Kasumi-1 (cell line): Measurements from ENCODE around the gene CMTM6.
A peak's percentile ranks its signal among the peaks of the same experiment; 100 is the strongest.
"Not testable (repeated sequence)": the region's sequence is repeated elsewhere in the genome, so short reads cannot be mapped to it uniquely, and the experiment has no call there.

ENCODE experiments used
- DNase-seq, 2 experiments: peaks; one replicate each; lab custom pipeline; 2025; lab: John Stamatoyannopoulos, UW

CMTM6 gene

DNA sequence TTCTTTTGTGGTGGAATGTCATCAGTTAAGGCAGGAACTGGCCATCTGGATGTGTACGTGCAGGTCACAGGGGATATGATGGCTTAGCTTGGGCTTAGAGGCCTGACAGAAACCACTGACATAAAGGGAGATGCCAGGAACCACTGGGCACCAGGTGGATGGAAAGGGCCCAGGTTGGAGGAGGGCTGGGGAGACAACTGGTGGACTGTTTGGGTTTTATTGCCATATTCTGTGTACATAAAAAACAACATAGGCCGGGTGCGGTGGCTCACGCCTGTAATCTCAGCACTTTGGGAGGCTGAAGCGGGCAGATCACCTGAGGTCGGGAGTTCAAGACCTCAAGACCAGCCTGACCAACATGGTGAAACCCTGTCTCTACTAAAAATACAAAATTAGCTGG, 35.8 kb downstream of the CMTM6 start:
- not testable (repeated sequence) for DNase-seq

DNA sequence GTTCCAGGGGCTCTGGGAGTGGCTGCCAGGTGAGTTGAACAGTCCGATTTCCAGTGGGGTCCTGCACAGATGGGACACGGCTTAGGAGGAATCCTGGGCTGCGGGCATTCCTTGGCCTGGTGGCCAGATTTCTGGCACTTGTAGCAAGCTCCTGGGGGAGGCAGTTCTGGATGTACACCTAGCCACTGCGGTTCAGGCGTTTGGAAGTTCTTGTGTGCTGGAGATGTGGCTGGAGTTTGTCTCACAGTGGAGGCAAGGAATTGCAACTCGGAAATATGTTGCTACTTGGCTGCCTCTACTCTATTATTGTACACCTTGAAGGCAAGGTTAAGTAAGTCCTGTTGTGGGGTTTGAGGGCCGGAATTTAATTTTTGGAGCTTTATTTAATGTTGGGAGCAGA, 37.9 kb downstream of the CMTM6 start:
- DNase-seq, result not testable (repeated sequence)

DNA sequence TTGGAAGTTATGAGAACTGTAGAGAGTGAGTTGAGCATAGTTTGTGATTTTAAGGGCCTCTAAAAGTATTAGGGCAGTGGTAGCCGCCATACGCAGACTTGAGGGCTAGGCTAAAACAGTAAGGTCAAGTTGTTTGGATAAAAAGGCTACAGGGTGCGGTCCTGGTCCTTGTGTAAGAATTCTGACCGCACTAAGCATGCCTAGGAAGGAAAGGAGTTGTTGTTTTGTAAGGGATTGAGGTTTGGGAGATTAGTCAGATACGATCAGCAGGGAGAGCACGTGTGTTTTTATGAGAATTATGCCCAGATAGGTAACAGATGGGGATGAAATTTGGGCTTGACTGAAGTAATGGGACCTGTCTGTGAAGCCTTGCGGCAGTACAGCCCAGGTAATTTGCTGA, 39.2 kb downstream of the CMTM6 start:
- not testable (repeated sequence) for DNase-seq

DNA sequence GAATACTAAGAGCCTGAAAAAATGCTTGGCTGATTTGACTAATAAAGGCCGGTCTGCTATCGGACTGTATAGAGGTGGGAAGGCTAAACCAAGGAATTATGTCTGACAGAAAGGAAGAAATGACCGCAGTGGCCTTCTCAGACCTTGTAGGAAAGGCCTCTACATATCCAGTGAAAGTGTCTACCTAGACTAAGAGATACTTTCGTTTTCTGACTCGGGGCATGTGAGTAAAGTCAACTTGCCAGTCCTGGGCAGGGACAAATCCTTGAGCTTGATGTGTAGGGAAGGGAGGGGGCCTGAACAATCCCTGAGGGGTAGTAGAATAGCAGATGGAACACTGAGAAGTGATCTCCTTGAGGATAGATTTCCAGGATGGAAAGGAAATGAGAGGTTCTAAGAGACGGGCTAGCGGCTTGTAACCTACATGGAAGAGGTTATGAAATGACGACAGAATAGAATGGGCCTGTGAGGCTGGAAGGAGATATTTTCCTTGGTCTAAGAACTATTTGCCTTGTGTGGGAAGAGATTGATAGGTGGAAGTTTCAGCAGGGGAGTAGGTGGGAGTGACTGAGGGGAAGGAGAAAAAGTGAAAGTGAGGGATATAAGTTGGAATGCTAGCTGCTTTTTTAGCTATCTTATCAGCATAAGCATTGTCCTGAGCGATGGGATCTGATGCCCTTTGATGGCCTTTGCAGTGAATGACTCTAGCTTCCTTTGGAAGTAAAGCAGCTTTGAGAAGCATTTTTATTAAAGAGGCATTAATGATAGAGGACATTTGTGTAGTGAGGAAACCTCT, 40.3 kb downstream of the CMTM6 start:
- not testable (repeated sequence) for DNase-seq

DNA sequence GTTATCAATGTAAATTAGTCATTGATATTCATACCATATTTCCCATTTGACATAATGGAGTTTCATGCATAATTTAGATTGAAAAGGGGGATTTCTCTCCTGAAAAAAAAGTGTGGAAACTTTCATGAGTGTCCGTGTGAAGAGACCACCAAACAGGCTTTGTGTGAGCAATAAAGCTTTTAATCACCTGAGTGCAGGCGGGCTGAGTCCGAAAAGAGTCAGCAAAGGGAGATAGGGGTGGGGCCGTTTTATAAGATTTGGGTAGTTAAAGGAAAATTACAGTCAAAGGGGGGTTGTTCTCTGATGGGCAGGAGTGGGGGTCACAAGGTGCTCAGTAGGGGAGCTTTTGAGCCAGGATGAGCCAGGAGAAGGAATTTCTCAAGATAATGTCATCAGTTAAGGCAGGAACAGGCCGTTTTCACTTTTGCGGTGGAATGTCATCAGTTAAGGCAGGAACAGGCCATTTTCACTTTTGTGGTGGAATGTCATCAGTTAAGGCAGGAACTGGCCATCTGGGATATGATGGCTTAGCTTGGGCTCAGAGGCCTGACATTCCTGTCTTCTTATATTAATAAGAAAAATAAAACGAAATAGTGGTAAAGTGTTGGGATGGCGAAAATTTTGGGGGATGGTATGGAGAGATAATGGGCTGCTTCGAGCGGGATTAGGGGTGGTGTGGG, 41.7 kb downstream of the CMTM6 start:
- not testable (repeated sequence) for DNase-seq

DNA sequence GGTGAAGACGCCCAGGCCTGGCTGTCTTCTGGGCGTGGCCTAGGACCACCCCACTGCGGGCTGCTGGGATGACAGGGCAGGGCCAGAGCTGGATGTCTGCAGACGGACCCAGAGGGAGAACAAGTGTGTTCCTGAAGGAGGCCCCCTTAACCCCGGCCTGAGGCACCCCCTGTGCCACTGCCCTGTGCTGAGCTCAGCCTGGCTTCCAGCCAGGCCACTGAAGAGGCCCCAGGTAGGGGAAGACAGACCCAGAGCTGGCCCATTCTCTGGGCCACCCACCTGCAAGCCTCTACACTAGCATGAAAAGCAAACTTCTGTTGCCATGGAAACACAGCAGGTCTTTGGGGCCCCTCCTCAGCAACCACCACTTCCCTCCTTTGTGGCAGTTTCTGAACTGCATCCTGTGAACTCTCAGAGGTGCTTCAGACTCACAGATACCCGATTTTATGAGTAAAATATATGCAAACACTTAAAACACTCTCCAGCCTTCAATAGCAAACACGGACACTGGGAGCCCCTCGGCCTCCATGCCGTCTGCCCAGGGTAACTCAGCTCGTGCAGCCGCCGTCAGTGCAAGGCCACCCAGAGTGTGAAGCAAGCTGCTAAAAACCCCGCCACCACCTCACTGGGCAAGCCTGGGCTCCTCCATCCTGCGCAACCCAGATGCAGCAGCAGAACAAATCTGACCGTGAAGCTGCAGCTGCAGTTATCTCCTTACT, 42.5 kb downstream of the CMTM6 start:
- peak; percentile 19 to 30 for DNase-seq

DNA sequence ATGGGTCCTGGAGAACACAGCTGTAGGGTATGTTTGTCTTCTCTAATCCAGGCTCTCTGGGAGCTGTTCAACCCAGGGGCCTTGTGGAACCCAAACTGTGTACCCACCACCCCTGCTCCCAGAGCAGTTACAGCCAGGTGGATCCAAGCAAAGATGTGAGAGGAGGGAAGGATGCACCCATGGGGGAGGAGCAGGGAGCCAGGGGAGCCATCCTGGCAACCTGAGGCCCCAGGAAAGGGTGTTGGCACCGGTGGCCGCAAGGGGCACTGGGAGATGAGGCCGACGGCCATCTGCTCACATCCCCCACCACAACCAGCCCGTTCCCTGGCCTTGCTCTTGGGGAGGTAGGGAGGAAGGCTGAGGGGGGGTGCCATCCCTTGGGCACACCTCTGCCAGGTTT, 43.2 kb downstream of the CMTM6 start:
- DNase-seq, result no peak

DNA sequence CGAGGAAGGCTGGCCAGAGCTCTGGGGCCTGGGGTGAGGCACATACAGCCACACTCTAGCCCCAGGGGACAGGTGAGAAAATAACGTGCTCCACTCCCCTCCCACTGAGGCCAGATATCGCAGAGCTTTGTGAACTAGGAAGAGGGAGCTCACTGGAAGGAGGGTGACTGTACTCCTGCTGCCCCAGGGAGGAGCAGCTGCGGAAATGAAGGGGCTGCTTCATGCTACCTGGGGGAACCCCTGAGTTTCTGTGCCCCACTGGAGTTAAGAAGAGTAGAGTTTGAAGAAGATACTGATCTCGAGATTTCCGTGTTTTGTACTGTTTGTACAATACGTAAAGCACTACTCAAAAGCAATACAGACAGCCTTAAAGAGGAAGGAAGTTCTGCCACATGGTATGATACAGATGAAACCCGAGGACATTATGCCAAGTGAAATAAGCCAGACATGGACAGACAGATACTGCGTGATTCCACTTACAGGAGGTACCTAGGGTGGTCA, 44.6 kb downstream of the CMTM6 start:
- peak; percentile 75 to 78 for DNase-seq

DNA sequence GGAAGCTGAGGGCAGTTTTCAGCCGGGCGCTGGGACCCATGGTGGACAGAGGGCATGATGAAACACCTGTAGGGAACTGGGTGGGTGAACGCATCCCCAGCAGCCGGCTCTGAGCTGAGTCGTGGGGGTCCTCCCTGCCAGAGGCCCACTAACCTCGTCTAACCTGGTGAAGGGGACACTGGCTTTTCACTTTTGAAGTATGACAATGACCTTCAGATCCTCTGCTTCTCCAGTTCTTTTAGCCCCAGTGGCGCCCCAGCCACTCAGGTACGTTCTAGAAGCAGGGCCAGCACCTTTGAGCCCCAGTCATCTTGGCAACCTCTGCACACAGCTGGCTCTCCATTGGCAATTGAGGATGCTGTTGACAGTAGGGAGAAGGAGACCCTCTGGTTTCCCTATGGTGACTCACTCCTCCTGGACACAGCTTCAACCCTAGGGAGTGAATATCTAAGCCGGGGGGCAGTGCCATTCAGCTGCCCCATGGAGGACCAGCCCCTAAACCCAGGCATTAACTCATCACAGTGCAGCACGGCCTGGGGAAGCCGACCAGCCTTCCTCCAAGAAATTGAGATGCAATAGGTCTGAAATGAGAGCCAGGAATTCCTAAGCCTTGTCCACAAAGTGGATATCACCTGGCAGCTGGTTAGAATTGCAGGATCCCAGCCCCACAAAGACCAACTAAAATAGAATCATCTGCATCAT, 46.1 kb downstream of the CMTM6 start:
- DNase-seq, result no peak

DNA sequence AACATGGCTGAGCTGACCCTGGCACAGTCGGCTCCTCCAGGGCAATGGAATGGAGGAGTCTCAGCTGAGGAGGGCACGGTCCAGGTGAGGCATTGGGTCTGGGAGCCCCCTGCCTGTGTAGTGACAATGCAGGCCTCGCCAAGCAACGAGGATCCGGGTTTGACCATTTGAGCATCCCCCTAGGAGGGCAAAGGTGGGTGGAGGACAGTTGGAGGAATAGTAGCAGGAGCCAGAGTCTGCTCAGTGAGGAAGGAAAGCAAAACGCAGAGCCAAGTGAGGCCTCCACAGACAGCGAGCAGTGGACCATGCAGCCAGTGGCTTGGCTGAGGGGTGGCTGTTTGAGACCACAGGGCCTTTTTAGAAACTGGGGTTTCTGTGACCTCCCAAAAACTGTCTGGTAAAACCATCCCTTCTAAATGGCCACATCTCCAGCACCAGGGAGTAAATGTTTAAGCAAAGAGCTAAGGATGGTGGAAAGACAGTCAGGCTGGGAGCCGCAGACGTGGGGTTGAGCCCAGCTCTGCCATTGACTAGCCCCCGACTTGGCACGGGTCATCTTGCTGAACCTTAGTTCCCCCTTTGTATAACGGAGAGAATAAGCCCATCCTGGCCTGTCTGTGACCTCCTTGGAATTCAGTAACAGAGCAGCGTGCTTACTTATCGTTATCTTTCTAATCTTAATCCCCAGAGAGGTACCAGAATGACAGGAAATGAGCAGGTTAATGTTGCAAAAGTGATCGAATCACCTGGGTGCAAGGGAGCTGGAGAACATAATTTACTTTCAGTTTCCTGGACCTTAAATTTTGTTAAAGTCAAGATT, 46.8 kb downstream of the CMTM6 start:
- DNase-seq, result no peak

DNA sequence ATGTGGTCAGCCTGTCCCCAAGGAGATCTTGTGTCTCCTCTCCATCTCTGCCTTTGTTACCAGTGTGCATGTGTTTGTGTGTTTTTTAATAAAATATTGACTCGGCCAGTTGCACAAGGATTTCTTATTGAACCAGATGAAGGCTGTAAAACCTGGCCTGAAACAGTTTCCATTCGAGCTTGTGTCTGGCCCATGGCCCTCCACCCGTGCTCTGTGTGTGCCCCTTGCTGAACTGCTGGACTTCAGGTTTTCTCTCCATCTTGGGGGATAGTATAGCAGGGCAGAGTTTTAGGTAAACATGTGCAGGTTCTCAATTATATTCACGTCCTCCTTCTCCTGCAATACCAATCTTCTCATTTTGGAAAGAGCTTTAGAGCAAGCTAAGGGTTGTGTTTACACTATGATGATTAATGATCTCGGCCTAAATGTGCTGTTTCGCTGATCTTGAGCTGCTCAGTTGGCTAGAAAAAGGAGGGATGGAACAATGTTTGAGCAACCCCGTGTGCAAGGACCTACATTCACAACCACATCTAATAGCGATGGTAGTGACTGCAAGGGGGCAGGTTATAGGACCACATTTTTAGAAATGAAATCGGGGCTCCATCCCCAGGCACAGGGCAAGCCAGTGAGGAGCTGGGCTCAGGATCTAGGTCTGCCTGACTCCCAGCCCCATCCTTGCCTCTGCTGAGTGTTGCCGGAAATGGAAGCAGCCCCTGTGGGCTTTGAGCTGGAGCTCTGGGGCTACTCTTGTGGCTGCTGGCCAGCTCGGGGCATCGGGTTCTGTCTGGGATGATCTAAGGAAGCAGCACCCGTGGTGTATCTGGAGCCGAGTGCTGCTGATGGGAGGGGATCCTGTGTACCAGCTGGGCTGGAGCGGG, 47.7 kb downstream of the CMTM6 start:
- DNase-seq, result no peak

DNA sequence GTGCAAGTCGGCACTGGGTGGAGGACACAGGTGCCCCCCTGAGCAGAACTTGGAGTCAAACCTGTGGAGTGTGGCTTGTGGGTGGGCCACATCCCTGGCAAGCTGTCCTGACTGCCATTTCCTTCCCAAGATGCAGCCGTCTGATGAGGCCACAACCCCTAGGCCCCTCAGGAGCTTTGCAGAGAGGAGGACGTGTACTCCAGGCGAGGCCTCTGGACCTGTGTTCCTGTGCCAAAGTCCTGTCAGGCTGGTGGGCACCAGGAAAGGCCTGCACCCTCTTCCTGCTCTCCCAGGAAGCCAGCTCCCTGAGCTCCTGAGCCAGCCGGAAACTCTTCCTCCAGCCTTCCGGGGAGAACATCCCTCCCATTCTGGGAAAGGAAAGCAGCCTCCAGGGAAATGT, 48.5 kb downstream of the CMTM6 start:
- DNase-seq, result no peak

DNA sequence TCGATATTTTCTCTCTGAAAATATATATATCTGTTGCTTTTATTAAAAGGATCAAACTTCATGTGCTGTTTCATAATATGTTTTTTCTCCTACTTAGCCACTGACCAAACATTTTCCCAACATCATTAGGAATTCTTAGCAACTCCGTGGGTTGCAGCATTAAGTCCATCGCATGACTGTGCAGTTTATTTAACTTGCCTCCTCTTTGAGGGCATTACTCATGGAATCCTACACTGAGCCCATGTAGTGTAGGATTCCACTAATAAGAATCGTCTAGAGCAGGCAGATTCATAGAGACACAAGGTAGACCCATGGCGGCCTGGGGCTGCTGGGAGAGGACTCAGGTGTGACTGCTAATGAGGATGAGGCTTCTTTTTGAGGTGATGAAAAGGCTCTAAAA, 49.3 kb downstream of the CMTM6 start:
- DNase-seq, result no peak

DNA sequence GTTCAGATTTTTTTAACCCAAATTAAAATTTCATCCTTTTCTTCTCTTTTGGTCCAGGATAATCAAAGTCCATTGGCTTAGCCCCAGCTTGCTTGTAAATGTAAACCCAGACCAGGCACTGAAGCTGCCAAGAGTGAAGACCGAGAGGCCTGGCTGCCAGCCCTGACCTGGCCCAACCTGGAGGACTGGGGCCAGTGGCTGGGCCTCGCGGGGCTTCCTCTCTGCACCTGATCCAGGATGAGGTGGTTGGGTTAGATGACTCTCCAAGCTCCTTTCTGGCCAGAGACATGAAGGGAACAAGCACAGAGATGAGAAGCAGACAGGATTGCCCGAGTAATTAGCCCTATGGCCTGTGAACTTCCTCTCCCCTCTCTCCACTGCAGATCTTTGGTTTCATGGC, 50.6 kb downstream of the CMTM6 start:
- DNase-seq, result no peak

DNA sequence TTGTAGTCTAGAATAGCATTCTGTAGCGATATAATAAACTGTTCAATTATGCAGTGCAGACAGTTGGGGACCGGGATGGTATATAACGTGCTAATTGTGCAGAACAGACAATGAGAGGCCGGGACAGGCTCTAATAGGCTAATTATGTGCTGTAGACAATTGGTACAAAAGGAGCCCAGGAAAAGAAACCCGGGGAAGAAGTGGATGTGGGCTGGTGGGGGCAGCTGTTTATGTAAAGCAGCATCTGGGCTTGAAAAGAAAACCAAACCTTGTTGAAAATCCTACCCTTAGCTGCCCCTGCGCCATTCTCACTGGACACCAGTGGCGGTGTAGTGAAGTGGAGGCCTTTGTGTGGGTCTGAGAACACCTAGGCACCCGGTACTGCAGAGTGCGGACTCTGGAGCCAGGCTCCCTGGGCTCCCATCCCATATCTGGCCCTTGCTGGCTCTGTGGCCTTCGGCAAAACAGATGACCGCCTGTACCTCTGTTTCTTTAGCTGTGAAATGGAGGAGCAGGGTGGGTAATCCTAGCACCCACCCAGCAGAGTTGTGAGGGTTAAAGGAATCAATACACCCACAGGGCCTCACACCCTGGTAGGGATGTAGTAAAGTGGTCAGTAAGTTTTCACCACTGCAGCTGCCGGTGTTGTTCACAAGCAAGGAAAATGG, 51.5 kb downstream of the CMTM6 start:
- DNase-seq, result no peak

DNA sequence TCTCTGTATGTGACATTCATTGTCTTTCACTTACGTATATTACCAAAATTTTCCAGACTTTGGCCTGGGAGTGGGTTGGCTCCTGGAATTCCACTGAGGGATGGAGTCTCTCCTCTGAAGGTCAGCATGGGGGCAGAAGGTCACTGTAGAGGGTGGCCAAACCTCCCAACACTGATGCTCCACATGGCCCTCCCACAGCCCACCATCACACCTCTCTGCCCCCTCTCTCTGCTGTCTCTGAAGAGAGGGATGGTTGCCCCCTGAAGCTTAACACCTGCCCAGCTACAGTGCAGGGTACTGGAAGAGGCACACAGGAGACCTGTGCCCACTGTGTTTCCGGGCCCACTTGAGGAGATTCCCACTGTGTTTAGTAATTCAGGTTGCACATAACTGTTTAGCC, 52.2 kb downstream of the CMTM6 start:
- DNase-seq, result no peak

DNA sequence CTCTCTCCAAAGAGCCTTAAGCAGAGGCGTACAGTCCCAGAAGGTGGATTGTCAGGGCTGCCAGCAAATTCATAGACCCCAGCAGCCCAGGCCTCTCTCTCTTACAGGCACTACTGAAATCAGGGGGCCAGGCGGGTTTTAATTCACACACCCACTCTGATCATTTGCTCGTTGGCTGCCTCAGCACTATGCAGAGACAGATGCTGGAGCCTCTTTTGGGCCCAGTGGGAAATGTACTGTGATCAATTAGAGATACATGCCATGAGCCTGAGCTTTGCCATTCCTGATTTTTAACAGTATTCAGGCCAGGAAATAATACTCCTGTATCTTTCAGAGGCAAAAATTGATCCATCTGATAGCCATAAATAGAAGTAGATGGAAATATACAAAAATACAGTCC, 53.0 kb downstream of the CMTM6 start:
- no peak for DNase-seq

DNA sequence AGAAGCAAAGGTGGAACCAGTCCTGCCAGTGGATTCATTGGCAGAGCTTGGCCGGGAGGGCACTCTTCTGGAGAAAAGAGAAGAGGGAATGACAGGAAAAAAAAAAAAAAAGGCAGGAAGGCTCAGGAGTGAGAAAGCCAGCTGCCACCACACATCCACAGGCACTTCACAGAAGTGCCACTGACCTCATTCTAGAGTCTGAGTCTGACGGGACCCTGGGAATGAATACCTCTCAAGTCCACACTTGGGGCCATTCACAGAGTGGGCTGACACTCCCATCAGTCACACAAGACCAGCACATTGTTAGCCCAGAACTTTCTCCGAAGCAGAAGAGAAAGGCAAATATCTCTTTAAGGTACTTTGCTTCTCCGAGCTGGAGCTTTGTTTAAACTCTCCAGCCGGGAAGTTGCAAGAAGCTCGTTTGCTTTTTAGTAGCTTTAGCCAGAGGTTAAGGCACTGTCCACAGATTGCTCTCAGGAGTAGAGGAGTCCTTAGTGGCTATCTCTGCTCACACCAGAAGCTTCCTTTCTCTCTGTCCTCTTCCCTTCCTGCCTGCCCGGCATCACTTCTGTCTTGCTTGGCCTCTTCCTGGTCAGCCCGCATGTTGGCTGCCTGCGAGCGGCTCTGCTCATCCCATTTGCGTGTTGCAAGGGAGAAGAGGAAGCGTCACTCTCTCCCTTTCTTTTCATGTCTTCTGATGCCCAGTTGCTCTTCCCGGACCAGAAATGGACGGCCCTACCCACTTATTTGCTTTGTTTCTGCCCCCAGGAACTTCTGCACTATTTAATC, 53.8 kb downstream of the CMTM6 start:
- DNase-seq, result no peak

DNA sequence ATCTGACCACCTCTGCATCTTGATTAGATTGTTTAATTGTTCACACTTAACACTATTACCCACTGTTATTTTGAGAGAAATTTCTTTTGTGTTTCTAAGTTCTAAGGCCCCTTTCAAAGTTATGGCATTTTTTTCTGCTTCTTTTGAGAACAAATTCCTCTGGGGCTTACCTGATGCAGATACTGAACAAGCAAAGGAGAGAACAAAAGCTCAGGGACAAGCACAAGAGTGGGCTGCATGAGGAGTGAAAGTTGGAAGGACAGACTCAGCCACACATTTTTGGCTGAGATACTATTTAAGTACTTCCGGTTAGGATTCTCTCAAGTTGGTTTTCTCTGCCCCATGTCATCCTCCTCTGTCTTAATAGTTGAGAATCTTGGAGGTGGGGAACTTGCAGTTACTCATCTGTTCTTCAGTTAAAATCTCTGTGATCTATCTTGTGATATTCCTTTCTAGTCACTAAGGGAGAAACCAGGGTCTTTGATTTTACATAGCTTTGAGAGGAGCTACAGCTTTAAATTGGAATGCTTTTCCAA, 54.7 kb downstream of the CMTM6 start:
- DNase-seq, result no peak
